Activated CD4-positive, alpha-beta T cell treated with anti-CD3 and anti-CD28 coated beads for 1 hour (primary cell): Measurements from ENCODE around the gene GAB2.
"Not testable (repeated sequence)": the region's sequence is repeated elsewhere in the genome, so short reads cannot be mapped to it uniquely, and the experiment has no call there.

Source experiments
- DNase-seq: peaks from one replicate; pipeline ENCODE4 v3.0.0-alpha.2; 2020

Gene GAB2

GRCh38 chr11:78272625-78273269, 144.9 kb downstream of the GAB2 start:
- DNase-seq, result not testable (repeated sequence)

- DNase-seq, result not testable (repeated sequence)
Measured at GRCh38 chr11:78271801-78272200, 145.8 kb downstream of the GAB2 start.

GRCh38 chr11:78270971-78271370, 146.6 kb downstream of the GAB2 start:
- DNase-seq, result no peak

- no peak for DNase-seq
Measured at GRCh38 chr11:78269806-78270205, 147.8 kb downstream of the GAB2 start.

GRCh38 chr11:78268591-78269410, 148.8 kb downstream of the GAB2 start:
- no peak for DNase-seq

- no peak for DNase-seq
Measured at GRCh38 chr11:78266451-78266850, 151.2 kb downstream of the GAB2 start.

GRCh38 chr11:78265326-78265725, 152.3 kb downstream of the GAB2 start:
- DNase-seq, result no peak

GRCh38 chr11:78262691-78263090, 154.9 kb downstream of the GAB2 start:
- no peak for DNase-seq

- no peak for DNase-seq
Measured at GRCh38 chr11:78262238-78262637, 155.4 kb downstream of the GAB2 start.

- DNase-seq, result no peak
Measured at GRCh38 chr11:78261828-78262227, 155.8 kb downstream of the GAB2 start.

GRCh38 chr11:78261367-78261766, 156.3 kb downstream of the GAB2 start:
- DNase-seq, result no peak

- DNase-seq, result no peak
Measured at GRCh38 chr11:78259777-78260487, 157.7 kb downstream of the GAB2 start.

GRCh38 chr11:78257654-78258053, 160.0 kb downstream of the GAB2 start:
- DNase-seq, result no peak

GRCh38 chr11:78256962-78257361, 160.7 kb downstream of the GAB2 start:
- DNase-seq, result no peak

- no peak for DNase-seq
Measured at GRCh38 chr11:78255919-78256318, 161.7 kb downstream of the GAB2 start.

GRCh38 chr11:78254268-78254667, 163.4 kb downstream of the GAB2 start:
- DNase-seq, result no peak

- no peak for DNase-seq
Measured at GRCh38 chr11:78253797-78254196, 163.8 kb downstream of the GAB2 start.

GRCh38 chr11:78251083-78251775, 166.4 kb downstream of the GAB2 start:
- no peak for DNase-seq

- DNase-seq, result no peak
Measured at GRCh38 chr11:78250099-78250498, 167.5 kb downstream of the GAB2 start.

- DNase-seq, result no peak
Measured at GRCh38 chr11:78248903-78249302, 168.7 kb downstream of the GAB2 start.

- no peak for DNase-seq
Measured at GRCh38 chr11:78248191-78248590, 169.4 kb downstream of the GAB2 start.

- DNase-seq, result no peak
Measured at GRCh38 chr11:78244546-78245255, 172.9 kb downstream of the GAB2 start.

GRCh38 chr11:78244080-78244479, 173.5 kb downstream of the GAB2 start:
- DNase-seq, result no peak
